IPS-NIHi7 (cell line): Measurements from ENCODE around the gene ACSBG1.
A peak's percentile ranks its signal among the peaks of the same experiment; 100 is the strongest.

ENCODE experiments used
- DNase-seq: peaks from one replicate; pipeline ENCODE4 v3.0.0; 2012; ENCODE audit warnings: mixed read lengths; ENCODE audit errors: extremely low spot score

Gene ACSBG1

GRCh38 chr15:78234515-78235040, at the start of gene ACSBG1:
Gene ACSBG1, minus strand, starts transcription at chr15:78234565. Its CDS starts 64 bp downstream, at chr15:78234501.
- peak; percentile 59 for DNase-seq

DNA sequence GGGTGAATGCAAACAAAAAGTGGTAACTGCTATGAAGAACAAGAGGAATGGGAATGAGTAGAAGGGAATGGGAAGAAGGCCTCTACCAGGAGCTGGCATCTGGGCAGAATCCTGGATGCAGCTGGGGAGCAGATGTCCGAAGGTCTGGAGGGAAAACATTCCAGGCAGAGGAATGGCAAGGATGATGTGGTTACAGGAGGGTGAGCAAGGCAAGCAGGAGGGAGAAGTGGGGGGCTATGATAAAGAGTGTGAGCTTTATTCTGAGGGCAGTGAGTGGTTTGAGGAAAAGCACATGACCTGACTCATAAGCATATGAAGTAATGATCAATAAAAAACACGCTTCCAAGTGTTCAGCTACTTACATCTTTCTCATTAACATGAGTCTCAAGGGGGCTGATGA, 48.0 kb upstream of the ACSBG1 start:
- no peak for DNase-seq

DNA sequence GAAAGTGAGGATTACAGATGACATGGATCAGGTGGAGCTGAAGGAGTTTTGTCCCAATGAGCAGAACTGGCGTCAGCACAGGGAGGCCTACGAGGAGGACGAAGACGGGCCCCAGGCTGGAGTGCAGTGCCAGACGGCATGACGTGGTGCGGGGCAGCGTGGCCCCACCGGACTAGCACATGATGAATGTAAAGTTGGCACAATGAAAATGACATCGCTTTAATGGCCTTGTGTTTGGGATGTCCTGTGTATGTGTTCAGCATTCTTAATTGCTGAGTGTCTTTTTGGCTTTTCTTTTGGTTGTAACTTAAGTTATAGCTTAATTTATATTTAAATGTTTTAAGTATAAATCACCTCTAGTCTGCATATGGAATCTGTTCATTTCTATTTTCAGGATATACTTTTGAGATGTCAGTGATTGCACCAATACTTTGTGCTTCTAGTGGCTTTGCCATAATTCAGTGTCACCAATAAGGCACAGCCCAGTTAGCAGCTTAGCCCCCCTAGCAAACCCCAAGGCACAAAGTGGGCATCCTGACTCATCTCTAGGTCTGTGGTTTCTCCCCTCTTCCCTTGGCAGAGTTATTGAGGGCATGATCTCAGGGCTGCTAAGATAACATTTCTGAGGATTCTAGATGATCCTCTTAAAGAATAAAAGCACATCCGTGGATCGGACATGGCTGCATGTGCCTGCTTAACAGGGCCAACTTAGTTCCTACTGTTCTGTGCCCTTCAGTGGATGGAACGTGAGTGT, 46.1 kb upstream of the ACSBG1 start:
- DNase-seq: no peak

- no peak for DNase-seq
These were observed 41.9 kb upstream of the ACSBG1 start for GRCh38 chr15:78276064-78276943.

DNA sequence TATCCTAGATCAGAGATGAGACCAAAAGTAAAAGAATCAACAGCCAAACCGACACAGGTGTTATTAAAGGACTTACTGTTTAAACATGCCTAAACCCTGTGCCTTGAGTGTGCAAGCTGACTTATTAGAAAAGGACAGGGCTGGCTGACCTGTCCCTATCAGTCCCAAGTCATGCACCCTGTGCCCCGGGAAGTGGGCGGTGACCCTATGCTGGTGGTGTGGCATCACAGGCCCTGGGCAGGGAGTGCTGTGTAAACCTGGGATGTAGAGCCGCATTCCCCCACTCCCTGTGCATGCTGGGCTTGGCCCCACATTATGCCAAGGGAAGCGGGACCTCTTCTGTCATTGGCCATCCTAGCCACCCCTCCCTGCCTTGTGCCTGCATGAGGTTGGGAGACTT, 40.6 kb upstream of the ACSBG1 start:
- no peak for DNase-seq

GRCh38 chr15:78272776-78273175, 38.4 kb upstream of the ACSBG1 start:
- no peak for DNase-seq

DNA sequence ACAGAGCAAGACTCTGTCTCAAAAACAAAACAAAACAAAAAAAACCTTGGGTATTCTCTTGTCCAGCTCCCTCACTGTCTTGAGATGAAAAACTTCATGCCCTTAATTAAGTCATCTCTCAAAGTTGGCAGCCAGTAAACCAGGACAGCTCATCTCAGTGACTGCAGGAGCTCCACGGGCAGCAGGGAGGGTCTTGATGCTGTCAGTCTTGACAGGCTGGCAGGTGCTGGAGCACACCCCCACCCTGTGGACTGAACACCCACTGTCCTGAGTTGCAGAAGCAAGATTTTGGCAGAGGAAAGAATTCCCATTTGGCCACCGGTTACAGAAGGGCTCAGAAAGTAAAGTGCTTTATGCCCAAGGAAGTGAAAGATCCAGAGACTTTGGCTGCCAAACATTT, 38.0 kb upstream of the ACSBG1 start:
- DNase-seq: no peak

DNA sequence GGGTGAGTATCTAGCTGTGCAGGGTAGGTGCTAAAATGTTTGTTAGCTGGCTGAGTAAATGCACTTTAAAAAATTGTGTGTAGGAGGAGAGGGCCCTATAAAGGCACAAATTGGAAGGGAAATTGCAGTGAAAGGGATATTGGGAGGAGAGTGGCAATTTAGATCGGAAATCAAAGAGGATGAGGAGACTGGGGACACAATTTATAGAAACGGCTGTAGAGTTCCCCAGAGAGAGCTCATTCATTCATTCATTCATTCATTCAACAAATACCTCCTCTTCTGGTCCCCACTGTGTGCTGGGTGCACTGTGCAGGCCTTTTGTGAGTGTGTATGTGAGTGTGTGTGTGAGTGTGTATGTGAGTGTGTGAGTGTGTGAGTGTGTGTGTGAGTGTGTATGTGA, 32.4 kb upstream of the ACSBG1 start:
- DNase-seq: no peak

DNA sequence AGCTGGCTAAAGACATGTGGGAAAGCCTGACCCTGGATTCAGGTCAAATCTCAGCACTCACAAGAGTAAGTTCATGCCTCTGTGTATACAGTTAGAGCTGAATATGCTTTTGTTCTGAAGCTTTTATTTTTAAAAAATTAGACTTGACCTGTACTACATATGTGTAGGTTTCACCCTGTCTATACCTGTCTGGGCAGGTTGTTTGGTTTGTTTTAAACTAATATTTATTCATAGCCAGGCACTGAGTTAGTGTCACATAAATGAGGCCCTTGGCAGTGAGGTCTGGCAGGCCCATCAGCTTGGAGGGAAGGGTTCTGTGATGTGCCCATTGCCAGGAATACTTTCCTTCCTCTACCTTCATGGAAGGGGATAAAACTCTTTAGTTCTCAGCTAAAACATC, 31.9 kb upstream of the ACSBG1 start:
- DNase-seq: no peak

GRCh38 chr15:78265752-78266224, 31.4 kb upstream of the ACSBG1 start:
- DNase-seq: no peak

GRCh38 chr15:78265137-78265460, 30.7 kb upstream of the ACSBG1 start:
- no peak for DNase-seq

DNA sequence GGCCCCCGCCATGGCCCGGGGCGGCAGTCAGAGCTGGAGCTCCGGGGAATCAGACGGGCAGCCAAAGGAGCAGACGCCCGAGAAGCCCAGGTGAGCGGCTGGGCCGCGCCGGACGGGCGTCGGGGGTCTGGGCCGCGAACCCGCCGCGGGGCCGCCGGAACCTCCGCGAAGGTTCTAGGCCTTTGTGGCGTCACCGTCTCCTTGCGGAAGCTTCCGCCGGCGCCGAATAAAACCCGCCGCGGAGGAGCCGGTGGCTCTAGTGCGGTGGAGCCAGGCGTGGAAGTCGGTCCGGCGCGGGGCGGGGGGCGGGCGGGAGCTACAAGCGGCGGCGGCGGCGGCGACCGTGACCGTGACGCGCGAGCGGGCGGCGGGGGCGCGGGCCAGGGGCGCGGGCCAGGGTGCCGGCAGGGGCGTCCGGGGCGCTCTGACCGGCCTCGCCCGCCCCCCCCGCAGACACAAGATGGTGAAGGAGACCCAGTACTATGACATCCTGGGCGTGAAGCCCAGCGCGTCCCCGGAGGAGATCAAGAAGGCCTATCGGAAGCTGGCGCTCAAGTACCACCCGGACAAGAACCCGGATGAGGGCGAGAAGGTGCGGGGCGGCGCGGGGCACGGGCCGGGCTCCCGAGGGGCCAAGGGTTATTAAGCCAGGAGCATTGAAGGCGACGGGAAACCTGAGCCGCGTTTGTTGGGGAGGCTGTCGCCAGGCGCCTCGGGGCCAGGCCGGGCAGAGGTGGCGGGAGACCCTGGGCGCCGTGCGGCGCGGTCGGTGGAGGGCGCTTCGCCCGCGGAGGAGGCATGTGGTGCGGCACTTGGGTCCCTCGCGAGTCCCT, 30.2 kb upstream of the ACSBG1 start, which contains the start of gene DNAJA4:
DNAJA4 (plus strand) TSS at position 259 of the 833 bp plus-strand sequence; CDS start at position 461, 202 bp downstream.
- peak; percentile 56 for DNase-seq

- no peak for DNase-seq
These were observed 29.5 kb upstream of the ACSBG1 start for GRCh38 chr15:78263907-78264303.

- no peak for DNase-seq
These were observed 29.0 kb upstream of the ACSBG1 start for GRCh38 chr15:78263351-78263781.

DNA sequence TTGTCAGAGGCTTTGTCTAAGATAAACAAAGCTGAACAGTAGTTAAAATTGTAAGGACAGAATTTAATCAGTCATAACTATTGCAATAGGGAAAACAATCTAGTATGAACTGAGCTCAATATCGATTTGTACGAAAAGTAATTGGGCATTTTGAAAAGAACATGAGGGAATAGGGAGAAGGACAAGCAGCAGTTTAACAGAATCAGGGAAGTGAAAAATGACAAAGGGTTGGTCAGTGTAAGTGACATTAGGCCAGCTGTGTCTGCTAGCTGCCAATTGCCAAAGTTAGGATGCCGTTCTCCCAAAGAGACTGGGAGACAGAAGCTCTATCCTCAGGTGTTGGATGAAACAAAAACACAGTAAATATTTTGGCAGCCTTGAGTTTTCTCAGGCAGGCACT, 26.7 kb upstream of the ACSBG1 start:
- DNase-seq: no peak

- no peak for DNase-seq
These were observed 26.1 kb upstream of the ACSBG1 start for GRCh38 chr15:78260489-78260888.

DNA sequence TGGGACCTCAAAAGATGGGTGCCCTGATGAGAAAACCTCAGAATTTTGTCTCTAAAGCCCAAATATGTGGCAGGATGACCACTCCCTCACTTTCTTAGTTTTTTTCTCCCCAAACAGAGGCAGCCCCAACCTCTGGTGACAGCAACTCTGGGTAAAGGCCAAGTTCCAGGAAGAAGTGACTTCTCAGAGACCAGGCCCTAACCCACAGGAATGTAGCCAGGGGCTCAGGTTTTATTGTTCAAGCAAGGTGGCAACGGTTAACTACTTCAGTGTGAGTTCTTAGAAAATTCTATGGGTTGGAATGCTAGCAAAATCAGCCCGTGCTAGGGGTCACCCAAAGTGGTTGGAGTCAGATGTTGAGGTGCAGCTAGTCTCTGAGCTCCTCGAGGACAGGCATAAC, 24.9 kb upstream of the ACSBG1 start:
- no peak for DNase-seq

GRCh38 chr15:78257681-78258080, 23.3 kb upstream of the ACSBG1 start:
- no peak for DNase-seq

- DNase-seq: no peak
These were observed 21.7 kb upstream of the ACSBG1 start for GRCh38 chr15:78256044-78256437.

- no peak for DNase-seq
These were observed 21.2 kb upstream of the ACSBG1 start for GRCh38 chr15:78255421-78256043.

GRCh38 chr15:78251136-78251535, 16.8 kb upstream of the ACSBG1 start:
- no peak for DNase-seq
